ENCODE data around the gene STK35.

DNA sequence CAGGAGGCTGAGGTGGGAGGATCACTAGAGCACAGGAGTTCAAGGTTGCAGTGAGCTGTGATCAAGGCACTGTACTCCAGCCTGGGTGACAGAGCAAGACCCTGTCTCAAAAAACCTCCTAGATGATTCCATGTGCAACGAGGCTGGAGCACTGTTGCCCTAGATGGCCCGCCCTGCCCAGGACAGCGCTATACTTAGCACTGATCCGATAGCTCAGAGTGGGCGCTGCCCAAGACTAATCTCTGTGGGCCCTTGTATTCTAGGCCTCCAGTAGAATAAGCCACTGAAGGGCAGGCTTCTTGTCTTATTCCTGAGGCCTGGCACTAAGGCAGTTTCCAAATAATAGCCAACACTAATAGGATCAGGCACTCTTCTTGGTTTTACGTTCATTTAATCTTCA lies 41.0 kb downstream of the STK35 start:
- TF ChIP-seq, protein P1, sequence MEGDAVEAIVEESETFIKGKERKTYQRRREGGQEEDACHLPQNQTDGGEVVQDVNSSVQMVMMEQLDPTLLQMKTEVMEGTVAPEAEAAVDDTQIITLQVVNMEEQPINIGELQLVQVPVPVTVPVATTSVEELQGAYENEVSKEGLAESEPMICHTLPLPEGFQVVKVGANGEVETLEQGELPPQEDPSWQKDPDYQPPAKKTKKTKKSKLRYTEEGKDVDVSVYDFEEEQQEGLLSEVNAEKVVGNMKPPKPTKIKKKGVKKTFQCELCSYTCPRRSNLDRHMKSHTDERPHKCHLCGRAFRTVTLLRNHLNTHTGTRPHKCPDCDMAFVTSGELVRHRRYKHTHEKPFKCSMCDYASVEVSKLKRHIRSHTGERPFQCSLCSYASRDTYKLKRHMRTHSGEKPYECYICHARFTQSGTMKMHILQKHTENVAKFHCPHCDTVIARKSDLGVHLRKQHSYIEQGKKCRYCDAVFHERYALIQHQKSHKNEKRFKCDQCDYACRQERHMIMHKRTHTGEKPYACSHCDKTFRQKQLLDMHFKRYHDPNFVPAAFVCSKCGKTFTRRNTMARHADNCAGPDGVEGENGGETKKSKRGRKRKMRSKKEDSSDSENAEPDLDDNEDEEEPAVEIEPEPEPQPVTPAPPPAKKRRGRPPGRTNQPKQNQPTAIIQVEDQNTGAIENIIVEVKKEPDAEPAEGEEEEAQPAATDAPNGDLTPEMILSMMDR (conservative IDR thresholded peaks at IDR 0.05; ENCODE audit: low read depth, low read length) = no peak
- TF ChIP-seq EZH2 (IDR thresholded peaks at IDR 0.05; ENCODE audit: low read length, unreplicated experiment) = no peak
- no peak for TF ChIP-seq EZH2phosphoT487 (IDR thresholded peaks at IDR 0.05; ENCODE audit: borderline replicate concordance, low read length)
